NCI-H345 treated with DMSO at 0.1 percent for 48 hours (cell line): ENCODE measurements around the gene OR4A15.

ENCODE experiments used
- DNase-seq: peaks from one replicate; lab custom pipeline; 2025; ENCODE audit not compliant: unreplicated experiment; lab: John Stamatoyannopoulos, UW

OR4A15 gene

GRCh38 chr11:55367674-55368073 is at the start of gene OR4A15:
OR4A15 (plus strand) TSS chr11:55367974; CDS start chr11:55367974, 0 bp downstream.
- DNase-seq, result no peak

GRCh38 chr11:55324500-55324899 is 43.3 kb upstream of the OR4A15 start:
- DNase-seq, result no peak

- DNase-seq, result no peak
These were observed 24.9 kb upstream of the OR4A15 start, which contains the start of gene OR4A16 for GRCh38 chr11:55342901-55343300. OR4A16 (plus strand) TSS chr11:55343201; CDS start chr11:55343201, 0 bp downstream.

- no peak for DNase-seq
These were observed 22.5 kb upstream of the OR4A15 start for GRCh38 chr11:55345306-55345705.

- DNase-seq, result no peak
These were observed 18.7 kb upstream of the OR4A15 start for GRCh38 chr11:55349032-55349431.

- no peak for DNase-seq
These were observed 10.1 kb upstream of the OR4A15 start for GRCh38 chr11:55357560-55358184.

- no peak for DNase-seq
These were observed 33.2 kb downstream of the OR4A15 start for GRCh38 chr11:55401011-55401410.
